ENCODE results near the gene ELMO1. TPM values are rescaled to one million over a fixed set of nuclear protein-coding genes. Genes with fewer than 3 reads are reported as not detected.
A peak's percentile ranks its signal among the peaks of the same experiment; 100 is the strongest.

Gene ELMO1
- total and polyA plus RNA-seq, 4 donors: 10.1 to 183 (median 34.4) TPM

DNA sequence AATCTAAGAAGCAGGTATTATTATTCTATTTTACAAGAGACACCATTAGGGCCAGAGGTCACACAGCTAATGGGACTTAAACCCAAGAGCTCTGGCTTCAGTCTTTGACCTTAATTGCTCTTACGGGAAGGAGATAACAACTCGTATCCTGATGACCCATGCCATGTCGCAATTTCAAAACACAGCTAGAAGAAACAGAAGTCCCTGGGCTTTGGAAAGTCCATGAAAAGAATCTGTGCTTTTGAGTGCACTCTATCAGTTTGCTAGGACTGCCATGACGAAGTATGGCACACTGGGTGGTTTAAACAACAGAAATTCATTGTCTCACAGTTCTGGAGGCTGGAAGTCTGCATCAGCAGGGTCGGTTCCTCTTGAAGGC, 476.5 kb downstream of the ELMO1 start:
- H3K4me1 ChIP-seq (ENCODE audit: control insufficient read depth in 5 of 5, insufficient read depth in 5 of 5, low read length in 5 of 5): peaks cover 0 to 8% (median 2%) of the 10 kb centered on the region in 5 donors
- DNase-seq (no peak), ATAC-seq (ENCODE audit: insufficient read depth, low FRiP score) (no peak)
- no peak overlapping the region for H3K9ac ChIP-seq (ENCODE audit: insufficient read depth in 1 of 2, low read length in 2 of 2)
- no peaks in the 10 kb centered on the region for H3K27me3 ChIP-seq (ENCODE audit: control insufficient read depth in 3 of 3, insufficient read depth in 3 of 3, low read length in 2 of 3)
- H3K9me3 ChIP-seq (ENCODE audit: control insufficient read depth in 4 of 4, insufficient read depth in 3 of 4, low read length in 3 of 4): no peaks in the 10 kb centered on the region
- TF ChIP-seq CTCF (IDR thresholded peaks at IDR 0.05; ENCODE audit: control extremely low read depth, extremely low read depth): no peak
- H3K4me3 ChIP-seq: no peak overlapping the region
- 56 to 58% methylated on average over 5 of the region's 5 CpGs for WGBS, 2 donors
- peaks cover 0 to 4% (median 0%) of the 10 kb centered on the region in 4 donors for H3K36me3 ChIP-seq (ENCODE audit: control insufficient read depth in 4 of 4, insufficient read depth in 4 of 4, low read length in 4 of 4)
- H3K27ac ChIP-seq (ENCODE audit: low read depth in 1 of 2, low read length in 1 of 2): no peak overlapping the region

DNA sequence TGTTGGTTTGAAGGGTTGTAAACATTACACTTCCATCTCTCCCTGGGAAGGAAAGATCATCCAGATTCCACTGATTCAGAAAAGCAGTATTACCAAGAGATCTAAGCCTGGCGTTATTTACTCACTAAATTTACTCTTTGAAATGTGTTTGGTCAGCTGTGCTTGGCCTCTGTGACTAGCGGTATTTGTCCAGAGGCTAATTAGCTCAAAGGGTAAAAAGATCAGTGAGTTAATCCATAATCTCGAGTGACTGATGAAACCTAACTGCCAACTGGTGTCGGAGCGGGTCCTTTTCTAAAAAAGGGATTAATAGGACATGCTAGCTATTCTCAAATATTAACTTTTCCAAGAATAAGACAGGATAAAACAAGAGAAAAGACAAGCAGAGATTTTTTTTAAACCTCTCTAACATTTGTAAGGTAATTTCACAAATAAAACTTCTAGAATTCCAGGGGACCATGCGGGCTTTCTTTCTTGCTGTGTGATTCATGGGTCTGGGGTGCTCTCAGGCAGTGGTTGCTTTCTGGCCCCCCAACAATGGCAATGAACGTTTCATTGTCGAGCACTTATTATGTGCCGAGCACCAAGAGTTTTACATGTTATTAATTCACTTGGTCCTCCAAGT, 477.0 kb downstream of the ELMO1 start:
- TF ChIP-seq CTCF (IDR thresholded peaks at IDR 0.05; ENCODE audit: control extremely low read depth, extremely low read depth): no peak
- H3K27me3 ChIP-seq (ENCODE audit: control insufficient read depth in 3 of 3, insufficient read depth in 3 of 3, low read length in 2 of 3): no peaks in the 10 kb centered on the region
- 71 to 84% methylated on average over 9 of the region's 9 CpGs for WGBS, 2 donors
- DNase-seq: no peak
- no peak overlapping the region for H3K9ac ChIP-seq (ENCODE audit: insufficient read depth in 1 of 2, low read length in 2 of 2)
- H3K9me3 ChIP-seq (ENCODE audit: control insufficient read depth in 4 of 4, insufficient read depth in 3 of 4, low read length in 3 of 4): no peaks in the 10 kb centered on the region
- H3K36me3 ChIP-seq (ENCODE audit: control insufficient read depth in 4 of 4, insufficient read depth in 4 of 4, low read length in 4 of 4): no peaks in the 10 kb centered on the region
- no peak overlapping the region for H3K27ac ChIP-seq (ENCODE audit: low read depth in 1 of 2, low read length in 1 of 2)
- no peak overlapping the region for H3K4me3 ChIP-seq
- ATAC-seq (ENCODE audit: insufficient read depth, low FRiP score): no peak
- H3K4me1 ChIP-seq (ENCODE audit: control insufficient read depth in 5 of 5, insufficient read depth in 5 of 5, low read length in 5 of 5): peaks cover 0 to 13% (median 2%) of the 10 kb centered on the region in 5 donors

DNA sequence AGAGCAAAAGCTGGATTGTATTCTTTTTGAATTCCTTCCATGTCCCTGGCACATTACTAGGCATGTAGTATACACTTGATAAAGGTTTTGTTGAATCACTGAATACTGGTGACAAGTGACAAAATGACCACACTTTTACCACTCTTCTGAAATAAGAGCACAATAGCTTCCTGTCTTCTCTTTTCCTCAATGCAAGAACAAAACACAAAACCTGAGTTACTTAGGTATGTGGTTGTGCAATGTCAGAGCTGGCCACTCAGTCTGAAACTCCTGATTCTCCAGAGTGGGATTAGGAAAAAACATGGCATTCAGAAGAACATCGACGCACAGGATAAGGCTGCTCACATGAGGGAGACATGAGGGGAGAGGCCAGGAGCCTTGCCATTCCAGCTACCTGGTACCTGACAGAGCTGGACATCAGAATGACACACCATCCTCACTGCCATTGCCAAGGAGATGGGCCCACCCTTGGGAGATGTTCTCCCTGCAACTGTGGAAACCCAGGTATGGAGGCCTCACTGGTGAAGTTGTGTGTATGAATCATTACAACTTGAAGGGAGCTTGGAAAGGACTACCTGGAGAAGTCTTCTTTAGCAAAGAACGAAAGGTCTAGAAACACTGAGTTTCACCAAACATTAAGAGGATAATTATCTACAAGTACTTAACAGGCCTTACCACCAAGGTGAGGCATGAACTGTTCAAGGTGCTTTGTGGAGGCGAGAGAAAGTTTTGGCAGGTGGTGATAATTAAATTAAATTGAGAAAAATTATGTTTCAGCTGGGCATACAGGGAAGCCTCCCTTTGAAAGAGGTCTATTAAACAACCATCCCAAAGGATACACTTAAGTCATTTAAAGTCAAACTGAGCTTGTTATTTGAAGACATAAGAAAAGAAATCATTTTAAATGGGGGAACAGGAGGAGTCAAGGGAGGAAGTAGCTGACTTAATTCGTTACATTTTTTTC, 477.8 kb downstream of the ELMO1 start:
- ATAC-seq (ENCODE audit: insufficient read depth, low FRiP score): no peak
- no peaks in the 10 kb centered on the region for H3K9me3 ChIP-seq (ENCODE audit: control insufficient read depth in 4 of 4, insufficient read depth in 3 of 4, low read length in 3 of 4)
- WGBS, 2 donors: 76 to 80% methylated on average over 5 of the region's 5 CpGs
- H3K27ac ChIP-seq (ENCODE audit: low read depth in 1 of 2, low read length in 1 of 2): peak overlapping the region in 1 of 2 donors; percentile 44
- no peaks in the 10 kb centered on the region for H3K36me3 ChIP-seq (ENCODE audit: control insufficient read depth in 4 of 4, insufficient read depth in 4 of 4, low read length in 4 of 4)
- H3K27me3 ChIP-seq (ENCODE audit: control insufficient read depth in 3 of 3, insufficient read depth in 3 of 3, low read length in 2 of 3): no peaks in the 10 kb centered on the region
- no peak for TF ChIP-seq CTCF (IDR thresholded peaks at IDR 0.05; ENCODE audit: control extremely low read depth, extremely low read depth)
- no peak for DNase-seq
- no peak overlapping the region for H3K4me3 ChIP-seq
- H3K4me1 ChIP-seq (ENCODE audit: control insufficient read depth in 5 of 5, insufficient read depth in 5 of 5, low read length in 5 of 5): peaks cover 0 to 21% (median 5%) of the 10 kb centered on the region in 5 donors
- no peak overlapping the region for H3K9ac ChIP-seq (ENCODE audit: insufficient read depth in 1 of 2, low read length in 2 of 2)

All from lung (tissue), 12 donors.